Heart left ventricle (tissue), 16 donors: ENCODE results near the gene NECTIN4. TPM values are rescaled to one million over a fixed set of nuclear protein-coding genes. Genes with fewer than 3 reads are reported as not detected.

Source experiments
- ATAC-seq, 4 donors: fragments of 200-7000 bp; cut with Tn5 transposase; one replicate each; pipeline ENCODE4 v1.9.1; 2020 to 2022; ENCODE audit warnings: moderate library complexity in 4 of 4, mild to moderate bottlenecking in 3 of 4, moderate number of reproducible peaks in 1 of 4
- DNase-seq, 5 donors: peaks; one replicate each; pipeline ENCODE4 v3.0.0-alpha.2; 2020
- H3K27ac ChIP-seq, 12 donors: fragments of 200-600 bp; sonication (generic) in 4 of 12; one replicate each; pipeline versions ENCODE4 v1.5.0 to v1.8.0; 2016 to 2022; ENCODE audit warnings: mild to moderate bottlenecking in 2 of 12
- H3K27me3 ChIP-seq, 9 donors: fragments of 200-600 bp; sonication (generic) in 2 of 9; one replicate each; pipeline versions ENCODE4 v1.5.1 to v1.8.0; 2016 to 2022; ENCODE audit warnings: mild to moderate bottlenecking in 3 of 9
- H3K36me3 ChIP-seq, 9 donors: fragments of 200-600 bp; sonication (generic) in 2 of 9; one replicate each; pipeline versions ENCODE4 v1.5.0 to v1.8.0; 2018 to 2022; ENCODE audit warnings: mild to moderate bottlenecking in 2 of 9
- H3K4me1 ChIP-seq, 12 donors: fragments of 200-600 bp; sonication (generic) in 4 of 12; one replicate each; pipeline versions ENCODE4 v1.5.0 to v1.8.0; 2016 to 2022; ENCODE audit warnings: mild to moderate bottlenecking in 3 of 12
- H3K4me3 ChIP-seq, 12 donors: fragments of 200-600 bp; sonication (generic) in 4 of 12; one replicate each; pipeline versions ENCODE4 v1.5.0 to v1.8.0; 2017 to 2022; ENCODE audit warnings: mild to moderate bottlenecking in 9 of 12, moderate library complexity in 4 of 12
- H3K9me3 ChIP-seq, 12 donors: fragments of 200-600 bp; sonication (generic) in 4 of 12; one replicate each; pipeline versions ENCODE4 v1.5.0 to v1.8.0; 2016 to 2022; ENCODE audit warnings: mild to moderate bottlenecking in 1 of 12
- CTCF ChIP-seq, 12 donors: fragments of 200-600 bp; sonication (generic) in 4 of 12; IDR thresholded peaks; one replicate each; pipeline versions ENCODE4 v1.5.0 to v1.8.0; 2018 to 2022; ENCODE audit warnings: antibody characterized with exemption in 12 of 12, mild to moderate bottlenecking in 5 of 12
- POLR2A ChIP-seq, 2 donors: fragments of 450-650 bp; IDR thresholded peaks; one replicate each; pipeline ENCODE4 v1.6.1; 2017; ENCODE audit warnings: antibody characterized with exemption in 2 of 2, mild to moderate bottlenecking in 2 of 2, moderate library complexity in 2 of 2
- WGBS, 4 donors: extraction: QIAGEN DNeasy Blood & Tissue Kit in 2 of 4; methylation state at CpG; one replicate each; pipeline versions ENCODE4 v1.1.5 to v1.1.7; 2013 to 2018; 5-methylcytosine and 5-hydroxymethylcytosine counted together
- intact Hi-C, 10 donors: fragments of 100-400 bp; cut with DNase I; formaldehyde crosslinking; loops; one replicate each; pipeline versions ENCODE4 v1.11.1 to v1.14.2; 2022
- polyA plus RNA-seq, 2 donors: library from polyadenylated mRNA; stranded (reverse); fragments of 200-250 nt; gene quantifications; one replicate each; pipeline ENCODE4 v1.2.3, GENCODE V29; 2013
- total RNA-seq, 9 donors: library from RNA; depleted of rRNA in 2 of 9; stranded (reverse); fragments of >200 nt in 2 of 9; fragmentation: NEBNext Ultra II Directional in 3 of 9; extraction: Animal tissue kit (Norgen Biotek cat#: 25700) in 3 of 9; gene quantifications; one replicate each; pipeline versions ENCODE4 v1.1.0 to v1.2.4, GENCODE V29; 2016 to 2023
- donor health status: ischemic (EF 13 %, LVEDD 7.1; RV severe dilation, severe dysfunction).
- donor health status: healthy with polysubstance abuse.
- donor health status: DM: no; HTN: yes; CAD: no.
- donor health status: DM: no; HTN: no; CAD: no.
- donor health status: ischemic (EF 25% LVEDD 6.9; RV normal size, moderate dysfunction).
- donor health status: ischemic (EF 25% LVEDD 5.7; RV mildly dilated, moderate dysfunction).
- donor health status: healthy.
- donor health status: DM: yes; HTN: yes; CAD: no.
- donor health status: ischemic (EF 35%, LVEDD 5.7; RV mildly dilated, moderate dysfunction).
- donor health status: nonischemic (EF 11% LVEDD 7.7; RV severe dilation, severe dysfunction).
- donor health status: DM: yes; HTN: yes; CAD: no.
- donor health status: PGD.
- donor health status: ischemic (EF 29% LVEDD 5.4; RV normal size, mild dysfunction).
- donor health status: nonischemic (EF 23%, LVEDD 6.1; RV moderate dilation, normal function).

Gene NECTIN4
- total and polyA plus RNA-seq, 11 donors, result 0.03 to 0.53 (median 0.07) TPM; not detected in 8

GRCh38 chr1:161044908-161045735 lies 44.2 kb downstream of the NECTIN4 start:
- intact Hi-C loops, result loop anchor here in 9 of 10 donors (1.0 to 10.0 kb wide), 7 partner anchors 24 to 90 kb away; partner anchors contain the start of genes DEDD (in 3 of the 9), F11R (in 2 of the 9), KLHDC9 (in 2 of the 9) and NIT1 (in 1 of the 9)
- Histone ChIP-seq H3K4me3 (peak overlapping the region; percentile 69 to 99 (median 82)), H3K9me3 (no peaks in the 10 kb centered on the region), H3K36me3 (peaks cover 0 to 54% (median 32%) of the 10 kb centered on the region in 9 donors), H3K4me1 (peaks cover 0 to 46% (median 15%) of the 10 kb centered on the region in 12 donors), H3K27ac (peak overlapping the region; percentile 87 to 98 (median 96)), H3K27me3 (no peaks in the 10 kb centered on the region)
- ATAC-seq (peak; percentile 56 to 78 (median 68)), DNase-seq (peak; percentile 68 to 84 (median 79))
- 0 to 1% (median 1%) methylated on average over 28 to 48 of the region's 48 CpGs for WGBS, 4 donors
- peak in 1 of 2 donors; percentile 12 for TF ChIP-seq POLR2A (IDR thresholded peaks at IDR 0.05)
- TF ChIP-seq CTCF (IDR thresholded peaks at IDR 0.05), result no peak

- intact Hi-C loops, result loop anchor here in 9 of 10 donors (2.0 to 10.0 kb wide), 5 partner anchors 24 to 90 kb away; partner anchors contain the start of genes DEDD (in 3 of the 9), F11R (in 2 of the 9) and KLHDC9 (in 1 of the 9)
- Histone ChIP-seq H3K9me3 (no peaks in the 10 kb centered on the region), H3K27ac (peak overlapping the region; percentile 87 to 98 (median 96)), H3K27me3 (no peaks in the 10 kb centered on the region), H3K4me3 (peak overlapping the region; percentile 69 to 99 (median 82)), H3K4me1 (peaks cover 0 to 46% (median 15%) of the 10 kb centered on the region in 12 donors), H3K36me3 (peaks cover 0 to 54% (median 38%) of the 10 kb centered on the region in 9 donors)
- no peak for ATAC-seq
- DNase-seq, result no peak
- no peak for TF ChIP-seq POLR2A (IDR thresholded peaks at IDR 0.05)
- no peak for TF ChIP-seq CTCF (IDR thresholded peaks at IDR 0.05)
These were observed 44.8 kb downstream of the NECTIN4 start for GRCh38 chr1:161044535-161044907.

- intact Hi-C loops, result loop anchor here in 1 of 10 donors (2.0 kb wide), 1 partner anchor 39 kb away; no protein-coding TSS in a partner anchor
- DNase-seq, result no peak
- WGBS, 4 donors, result 74 to 91% (median 86%) methylated on average over 5 of the region's 5 CpGs
- no peak for TF ChIP-seq CTCF (IDR thresholded peaks at IDR 0.05)
- ATAC-seq, result peak in 1 of 4 donors; percentile 6
- peaks cover 0 to 51% (median 42%) of the 10 kb centered on the region in 9 donors for H3K36me3 ChIP-seq
- H3K9me3 ChIP-seq, result no peaks in the 10 kb centered on the region
- no peaks in the 10 kb centered on the region for H3K27me3 ChIP-seq
- peaks cover 0 to 35% (median 13%) of the 10 kb centered on the region in 12 donors for H3K4me1 ChIP-seq
- H3K27ac ChIP-seq, result no peak overlapping the region
- no peak overlapping the region for H3K4me3 ChIP-seq
These were observed 49.8 kb downstream of the NECTIN4 start for GRCh38 chr1:161039546-161039945.

- Histone ChIP-seq H3K27me3 (no peaks in the 10 kb centered on the region), H3K9me3 (no peaks in the 10 kb centered on the region), H3K36me3 (peaks cover 0 to 51% (median 42%) of the 10 kb centered on the region in 9 donors), H3K27ac (peak overlapping the region in 2 of 12 donors; percentile 46 to 62), H3K4me1 (peaks cover 0 to 31% (median 9%) of the 10 kb centered on the region in 12 donors), H3K4me3 (peak overlapping the region in 11 of 12 donors; percentile 34 to 71 (median 52))
- TF ChIP-seq POLR2A (IDR thresholded peaks at IDR 0.05) (no peak), CTCF (IDR thresholded peaks at IDR 0.05) (no peak)
- intact Hi-C loops, result loop anchor here in 1 of 10 donors (2.0 kb wide), 1 partner anchor 38 kb away; no protein-coding TSS in a partner anchor
- ATAC-seq (no peak), DNase-seq (no peak)
- 15 to 36% (median 26%) methylated on average over 3 of the region's 3 CpGs for WGBS, 4 donors
These were observed 50.2 kb downstream of the NECTIN4 start for GRCh38 chr1:161039154-161039545.
